IPS DF 4.7 (cell line): ENCODE results near the gene DRC7.
"Not testable (repeated sequence)": the region's sequence is repeated elsewhere in the genome, so short reads cannot be mapped to it uniquely, and the experiment has no call there.

ENCODE experiments used
- DNase-seq: peaks from one replicate; pipeline ENCODE4 v3.0.0-alpha.2; 2013; ENCODE audit warnings: low spot score; ENCODE audit errors: extremely low read depth

DRC7 gene

GRCh38 chr16:57711346-57711745 lies 16.7 kb downstream of the DRC7 start:
- no peak for DNase-seq

GRCh38 chr16:57711993-57712392 lies 17.4 kb downstream of the DRC7 start:
- DNase-seq: no peak

GRCh38 chr16:57712569-57712968 lies 18.0 kb downstream of the DRC7 start:
- DNase-seq: not testable (repeated sequence)

GRCh38 chr16:57713596-57713995 lies 19.0 kb downstream of the DRC7 start:
- DNase-seq: no peak

GRCh38 chr16:57714047-57714446 lies 19.4 kb downstream of the DRC7 start:
- DNase-seq: no peak

- DNase-seq: no peak
Observed at GRCh38 chr16:57720142-57720575, 25.6 kb downstream of the DRC7 start.

GRCh38 chr16:57721356-57722209 lies 27.0 kb downstream of the DRC7 start:
- DNase-seq: no peak

- DNase-seq: no peak
Observed at GRCh38 chr16:57722210-57722499, 27.5 kb downstream of the DRC7 start.

- DNase-seq: no peak
Observed at GRCh38 chr16:57722651-57723050, 28.0 kb downstream of the DRC7 start.

- no peak for DNase-seq
Observed at GRCh38 chr16:57723170-57723569, 28.6 kb downstream of the DRC7 start.

- DNase-seq: no peak
Observed at GRCh38 chr16:57724531-57724930, 29.9 kb downstream of the DRC7 start.

- DNase-seq: no peak
Observed at GRCh38 chr16:57725151-57725550, 30.5 kb downstream of the DRC7 start.

GRCh38 chr16:57725554-57725953 lies 30.9 kb downstream of the DRC7 start:
- DNase-seq: no peak

GRCh38 chr16:57725976-57726375 lies 31.4 kb downstream of the DRC7 start:
- DNase-seq: no peak

GRCh38 chr16:57726433-57726947 lies 31.9 kb downstream of the DRC7 start:
- no peak for DNase-seq

GRCh38 chr16:57727610-57728009 lies 33.0 kb downstream of the DRC7 start:
- DNase-seq: no peak

- no peak for DNase-seq
Observed at GRCh38 chr16:57728336-57729181, 34.0 kb downstream of the DRC7 start.

GRCh38 chr16:57729182-57729484 lies 34.5 kb downstream of the DRC7 start:
- DNase-seq: no peak

- DNase-seq: not testable (repeated sequence)
Observed at GRCh38 chr16:57729852-57730251, 35.2 kb downstream of the DRC7 start.

- no peak for DNase-seq
Observed at GRCh38 chr16:57730771-57731730, 36.4 kb downstream of the DRC7 start.

GRCh38 chr16:57732037-57732436 lies 37.4 kb downstream of the DRC7 start:
- no peak for DNase-seq
